ENCODE results near the gene ZNF814.
"Not testable (repeated sequence)": the region's sequence is repeated elsewhere in the genome, so short reads cannot be mapped to it uniquely, and the experiment has no call there.

Gene ZNF814

DNA sequence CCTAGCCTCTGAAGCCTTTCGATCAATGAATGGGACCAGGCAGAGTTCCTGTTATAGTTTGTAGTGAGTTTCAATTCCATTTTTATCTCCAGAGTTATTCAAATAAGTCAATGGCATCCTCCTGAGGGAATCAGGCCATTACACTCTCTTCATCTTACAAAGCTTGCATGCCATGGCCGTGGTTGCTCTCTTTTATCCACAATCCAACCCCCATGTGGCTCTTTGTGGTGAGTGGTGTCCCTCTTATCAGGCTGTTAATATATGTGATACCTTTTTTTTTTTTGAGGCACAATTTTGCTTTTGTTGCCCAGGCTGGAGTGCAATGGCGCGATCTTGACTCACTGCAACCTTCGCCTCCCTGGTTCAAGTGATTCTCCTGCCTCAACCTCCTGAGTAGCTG lies 51.8 kb downstream of the ZNF814 start:
- not testable (repeated sequence) for H2AK5ac ChIP-seq (ENCODE audit: low read length); H2AFZ ChIP-seq (ENCODE audit: insufficient read depth, low read length, poor library complexity); H3K27me3 ChIP-seq (ENCODE audit: insufficient read depth, low read length); H2BK120ac ChIP-seq (ENCODE audit: insufficient read depth, low read length, poor library complexity); H3K23ac ChIP-seq (ENCODE audit: low read length); H3K18ac ChIP-seq (ENCODE audit: low read length); H4K91ac ChIP-seq (ENCODE audit: low read depth, low read length); H3K4me1 ChIP-seq (ENCODE audit: control insufficient read depth in 1 of 2, insufficient read depth in 2 of 2, low read length in 2 of 2); H3K27ac ChIP-seq (ENCODE audit: low read depth, low read length); H2BK5ac ChIP-seq (ENCODE audit: low read depth, low read length, poor library complexity); H2BK12ac ChIP-seq (ENCODE audit: low read length); H3K9me3 ChIP-seq (ENCODE audit: insufficient read depth, low read depth, low read length); H3K9ac ChIP-seq (ENCODE audit: low read length); DNase-seq; H3K14ac ChIP-seq (ENCODE audit: low read length); H3K4me3 ChIP-seq (ENCODE audit: low read depth, low read length); H4K12ac ChIP-seq (ENCODE audit: low read depth, low read length); H3K79me1 ChIP-seq (ENCODE audit: low read length); H4K8ac ChIP-seq (ENCODE audit: low read depth, low read length); H3K79me2 ChIP-seq (ENCODE audit: control insufficient read depth, insufficient read depth, low read length, poor library complexity); H3K4me2 ChIP-seq (ENCODE audit: low read length)
- Histone ChIP-seq H3K4ac (ENCODE audit: low read depth, low read length) (peak overlapping the region; percentile 33), H3K36me3 (ENCODE audit: control insufficient read depth in 1 of 2, insufficient read depth in 2 of 2, low read length in 2 of 2) (peaks cover 9 to 20% of the 10 kb centered on the region in 2 experiments)
- WGBS (ENCODE audit: extremely low coverage, insufficient coverage, insufficient read length), result no CpG with 5 or more reads among the region's 5 CpGs

GRCh38 chr19:57830071-57830602 lies 58.7 kb downstream of the ZNF814 start, which contains the start of gene ZNF587B:
Gene ZNF587B, plus strand, starts transcription at chr19:57830299. Its CDS starts 230 bp downstream, at chr19:57830529.
- peaks cover 14% of the 10 kb centered on the region for H3K79me2 ChIP-seq (ENCODE audit: control insufficient read depth, insufficient read depth, low read length, poor library complexity)
- peak within 1 kb of the TSS; percentile 75 for H3K9ac ChIP-seq (ENCODE audit: low read length)
- peak within 1 kb of the TSS; percentile 42 for H2AK5ac ChIP-seq (ENCODE audit: low read length)
- DNase-seq, result peak; percentile 98 to 99
- peak within 1 kb of the TSS; percentile 74 for H2BK5ac ChIP-seq (ENCODE audit: low read depth, low read length, poor library complexity)
- H3K79me1 ChIP-seq (ENCODE audit: low read length), result peaks cover 8% of the 10 kb centered on the region
- H2BK12ac ChIP-seq (ENCODE audit: low read length), result no peak within 1 kb of the TSS
- peaks cover 8 to 9% of the 10 kb centered on the region in 2 experiments for H3K36me3 ChIP-seq (ENCODE audit: control insufficient read depth in 1 of 2, insufficient read depth in 2 of 2, low read length in 2 of 2)
- H4K8ac ChIP-seq (ENCODE audit: low read depth, low read length), result peak within 1 kb of the TSS; percentile 96
- peak within 1 kb of the TSS; percentile 75 for H4K91ac ChIP-seq (ENCODE audit: low read depth, low read length)
- no CpG with 5 or more reads among the region's 22 CpGs for WGBS (ENCODE audit: extremely low coverage, insufficient coverage, insufficient read length)
- peak within 1 kb of the TSS; percentile 52 for H2BK120ac ChIP-seq (ENCODE audit: insufficient read depth, low read length, poor library complexity)
- H3K4me1 ChIP-seq (ENCODE audit: control insufficient read depth in 1 of 2, insufficient read depth in 2 of 2, low read length in 2 of 2), result peaks cover 12% of the 10 kb centered on the region in 2 experiments
- H3K27ac ChIP-seq (ENCODE audit: low read depth, low read length), result peak within 1 kb of the TSS; percentile 90
- H3K27me3 ChIP-seq (ENCODE audit: insufficient read depth, low read length), result no peaks in the 10 kb centered on the region
- H2AFZ ChIP-seq (ENCODE audit: insufficient read depth, low read length, poor library complexity), result peak within 1 kb of the TSS; percentile 95
- H3K23ac ChIP-seq (ENCODE audit: low read length), result no peak within 1 kb of the TSS
- H3K4me3 ChIP-seq (ENCODE audit: low read depth, low read length), result peak within 1 kb of the TSS; percentile 81
- H3K4me2 ChIP-seq (ENCODE audit: low read length), result peak within 1 kb of the TSS; percentile 99
- H3K14ac ChIP-seq (ENCODE audit: low read length), result peak within 1 kb of the TSS; percentile 94
- H3K18ac ChIP-seq (ENCODE audit: low read length), result peak within 1 kb of the TSS; percentile 75
- H4K12ac ChIP-seq (ENCODE audit: low read depth, low read length), result peak within 1 kb of the TSS; percentile 93
- H3K4ac ChIP-seq (ENCODE audit: low read depth, low read length), result peak within 1 kb of the TSS; percentile 57
- H3K9me3 ChIP-seq (ENCODE audit: insufficient read depth, low read depth, low read length), result no peaks in the 10 kb centered on the region

DNA sequence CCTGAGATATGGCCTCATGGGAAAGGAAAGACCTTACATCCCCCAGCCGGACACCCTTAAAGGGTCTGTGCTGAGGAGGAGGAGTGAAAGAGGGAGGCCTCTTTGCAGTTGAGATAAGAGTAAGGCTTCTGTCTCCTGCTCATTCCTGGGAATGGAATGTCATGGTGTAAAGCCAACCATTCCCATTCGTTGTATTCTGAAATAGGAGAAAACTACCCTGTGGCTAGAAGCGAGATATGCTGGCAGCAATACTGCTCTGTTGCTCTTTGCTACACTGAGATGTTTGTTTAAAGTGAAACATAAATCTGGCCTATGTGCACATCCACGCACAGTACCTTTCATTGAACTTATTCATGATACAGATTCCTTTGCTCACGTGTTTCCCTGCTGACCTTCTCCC lies 59.5 kb downstream of the ZNF814 start:
- Histone ChIP-seq H3K36me3 (ENCODE audit: control insufficient read depth in 1 of 2, insufficient read depth in 2 of 2, low read length in 2 of 2) (peaks cover 8 to 9% of the 10 kb centered on the region in 2 experiments), H2BK5ac (ENCODE audit: low read depth, low read length, poor library complexity) (peak overlapping the region; percentile 74)
- whole genome bisulfite sequencing (ENCODE audit: extremely low coverage, insufficient coverage, insufficient read length), result no CpG with 5 or more reads among the region's 5 CpGs

DNA sequence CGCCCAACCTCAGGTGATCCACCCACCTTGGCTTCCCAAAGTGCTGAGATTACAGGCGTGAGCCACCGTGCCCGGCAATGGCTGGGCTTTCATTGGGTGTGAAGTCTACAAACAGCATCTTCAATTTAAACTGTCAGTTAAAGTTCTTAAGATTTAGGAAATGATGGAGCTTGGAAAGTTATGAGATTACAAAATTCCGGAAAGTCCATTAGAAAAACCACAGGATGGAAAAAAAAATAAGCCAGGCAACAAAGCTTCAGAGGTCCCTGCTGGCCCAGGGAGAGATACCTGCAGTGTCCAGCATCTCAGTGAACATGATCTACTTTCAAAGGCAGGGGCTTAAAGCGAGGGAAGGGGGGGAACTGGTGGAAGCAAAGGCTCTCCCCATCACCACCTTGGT lies 63.3 kb downstream of the ZNF814 start:
- peak in 1 of 2 donors; percentile 23 for DNase-seq
- no peaks in the 10 kb centered on the region for H3K27me3 ChIP-seq (ENCODE audit: insufficient read depth, low read length)
- no peak overlapping the region for H4K12ac ChIP-seq (ENCODE audit: low read depth, low read length)
- no peak overlapping the region for H3K4me2 ChIP-seq (ENCODE audit: low read length)
- no peaks in the 10 kb centered on the region for H3K9me3 ChIP-seq (ENCODE audit: insufficient read depth, low read depth, low read length)
- no peak overlapping the region for H4K8ac ChIP-seq (ENCODE audit: low read depth, low read length)
- peaks cover 7 to 8% of the 10 kb centered on the region in 2 experiments for H3K36me3 ChIP-seq (ENCODE audit: control insufficient read depth in 1 of 2, insufficient read depth in 2 of 2, low read length in 2 of 2)
- peak overlapping the region; percentile 82 for H3K4ac ChIP-seq (ENCODE audit: low read depth, low read length)
- WGBS (ENCODE audit: extremely low coverage, insufficient coverage, insufficient read length), result no CpG with 5 or more reads among the region's 6 CpGs
- H2BK12ac ChIP-seq (ENCODE audit: low read length), result no peak overlapping the region
- no peak overlapping the region for H3K9ac ChIP-seq (ENCODE audit: low read length)
- no peak overlapping the region for H3K4me3 ChIP-seq (ENCODE audit: low read depth, low read length)
- H3K27ac ChIP-seq (ENCODE audit: low read depth, low read length), result no peak overlapping the region
- peaks cover 15 to 17% of the 10 kb centered on the region in 2 experiments for H3K4me1 ChIP-seq (ENCODE audit: control insufficient read depth in 1 of 2, insufficient read depth in 2 of 2, low read length in 2 of 2)
- no peak overlapping the region for H2AK5ac ChIP-seq (ENCODE audit: low read length)
- H3K23ac ChIP-seq (ENCODE audit: low read length), result no peak overlapping the region
- no peak overlapping the region for H3K14ac ChIP-seq (ENCODE audit: low read length)
- H3K79me1 ChIP-seq (ENCODE audit: low read length), result peaks cover 8% of the 10 kb centered on the region
- no peak overlapping the region for H2BK5ac ChIP-seq (ENCODE audit: low read depth, low read length, poor library complexity)
- no peak overlapping the region for H2BK120ac ChIP-seq (ENCODE audit: insufficient read depth, low read length, poor library complexity)
- no peak overlapping the region for H3K18ac ChIP-seq (ENCODE audit: low read length)
- H4K91ac ChIP-seq (ENCODE audit: low read depth, low read length), result no peak overlapping the region
- peaks cover 9% of the 10 kb centered on the region for H3K79me2 ChIP-seq (ENCODE audit: control insufficient read depth, insufficient read depth, low read length, poor library complexity)
- H2AFZ ChIP-seq (ENCODE audit: insufficient read depth, low read length, poor library complexity), result no peak overlapping the region

More for the DNA sequence above, 59.5 kb downstream of the ZNF814 start:
- Histone ChIP-seq H3K18ac (ENCODE audit: low read length) (peak overlapping the region; percentile 75), H3K23ac (ENCODE audit: low read length) (no peak overlapping the region), H3K27me3 (ENCODE audit: insufficient read depth, low read length) (no peaks in the 10 kb centered on the region), H4K8ac (ENCODE audit: low read depth, low read length) (peak overlapping the region; percentile 62), H3K4me2 (ENCODE audit: low read length) (peak overlapping the region; percentile 20), H3K4me1 (ENCODE audit: control insufficient read depth in 1 of 2, insufficient read depth in 2 of 2, low read length in 2 of 2) (peaks cover 12% of the 10 kb centered on the region in 2 experiments), H2AK5ac (ENCODE audit: low read length) (no peak overlapping the region), H4K91ac (ENCODE audit: low read depth, low read length) (peak overlapping the region; percentile 63), H3K79me1 (ENCODE audit: low read length) (peaks cover 8% of the 10 kb centered on the region), H3K14ac (ENCODE audit: low read length) (no peak overlapping the region), H2AFZ (ENCODE audit: insufficient read depth, low read length, poor library complexity) (no peak overlapping the region), H3K27ac (ENCODE audit: low read depth, low read length) (peak overlapping the region; percentile 72), H3K4me3 (ENCODE audit: low read depth, low read length) (no peak overlapping the region), H2BK120ac (ENCODE audit: insufficient read depth, low read length, poor library complexity) (peak overlapping the region; percentile 26), H3K4ac (ENCODE audit: low read depth, low read length) (no peak overlapping the region), H3K9ac (ENCODE audit: low read length) (no peak overlapping the region), H2BK12ac (ENCODE audit: low read length) (no peak overlapping the region), H3K79me2 (ENCODE audit: control insufficient read depth, insufficient read depth, low read length, poor library complexity) (peaks cover 14% of the 10 kb centered on the region), H4K12ac (ENCODE audit: low read depth, low read length) (no peak overlapping the region), H3K9me3 (ENCODE audit: insufficient read depth, low read depth, low read length) (no peaks in the 10 kb centered on the region)
- DNase-seq, result peak; percentile 68 to 85

All from trophoblast cell (in vitro differentiated cells and primary cell).